ENCODE measurements around the gene PLA2G4A. TPM values are rescaled to one million over a fixed set of nuclear protein-coding genes. Genes with fewer than 3 reads are reported as not detected.

Gene PLA2G4A
- total and polyA plus RNA-seq, 2 experiments from 2014 or later: 1.1 to 3.8 TPM

- H3K27ac Mint-ChIP-seq: no peak overlapping the region
- H3K36me3 Mint-ChIP-seq (ENCODE audit: low read depth): peaks cover 13% of the 10 kb centered on the region
Measured at GRCh38 chr1:186925881-186926669, 97.3 kb downstream of the PLA2G4A start.

More at GRCh38 chr1:186925881-186926669, 97.3 kb downstream of the PLA2G4A start:
- H3K4me3 Mint-ChIP-seq: no peak overlapping the region
- H3K4me3 ChIP-seq: no peak overlapping the region
- DNase-seq (ENCODE audit: low spot score): no peak
- no peaks in the 10 kb centered on the region for H3K27me3 ChIP-seq (ENCODE audit: insufficient read depth)
- no peaks in the 10 kb centered on the region for H3F3A ChIP-seq (replicated peaks; ENCODE audit: low read depth)
- H3K27me3 Mint-ChIP-seq (ENCODE audit: insufficient read depth, low read depth, poor library complexity): no peaks in the 10 kb centered on the region
- no peak overlapping the region for H2AFZ ChIP-seq
- no peaks in the 10 kb centered on the region for H3K36me3 ChIP-seq (ENCODE audit: insufficient read depth)
- H3K79me2 ChIP-seq (replicated peaks; ENCODE audit: insufficient read depth): no peaks in the 10 kb centered on the region
- no peak overlapping the region for H3K4me2 ChIP-seq
- peaks cover 14% of the 10 kb centered on the region for H3K9me3 Mint-ChIP-seq
- H3K27ac ChIP-seq (ENCODE audit: low read depth): no peak overlapping the region
- no peaks in the 10 kb centered on the region for H4K20me1 ChIP-seq (replicated peaks; ENCODE audit: insufficient read depth)
- H3K4me1 ChIP-seq (ENCODE audit: insufficient read depth): no peaks in the 10 kb centered on the region
- H3K9me2 ChIP-seq (ENCODE audit: insufficient read depth): 0 out of 2 replicates have a peak, but pooled peaks cover 3% of the 10 kb centered on the region
- no peak for ATAC-seq
- peaks cover 7% of the 10 kb centered on the region for H3K4me1 Mint-ChIP-seq
- TF ChIP-seq ZNF331 (CRISPR knock-in tag; IDR thresholded peaks at IDR 0.05; ENCODE audit: low read depth): no peak
- TF ChIP-seq EZH2phosphoT487 (IDR thresholded peaks at IDR 0.05; ENCODE audit: unreplicated experiment): no peak
- no peak for TF ChIP-seq CREB1 (CRISPR knock-in tag; IDR thresholded peaks at IDR 0.05; ENCODE audit: low read depth)
- TF ChIP-seq, protein P1, sequence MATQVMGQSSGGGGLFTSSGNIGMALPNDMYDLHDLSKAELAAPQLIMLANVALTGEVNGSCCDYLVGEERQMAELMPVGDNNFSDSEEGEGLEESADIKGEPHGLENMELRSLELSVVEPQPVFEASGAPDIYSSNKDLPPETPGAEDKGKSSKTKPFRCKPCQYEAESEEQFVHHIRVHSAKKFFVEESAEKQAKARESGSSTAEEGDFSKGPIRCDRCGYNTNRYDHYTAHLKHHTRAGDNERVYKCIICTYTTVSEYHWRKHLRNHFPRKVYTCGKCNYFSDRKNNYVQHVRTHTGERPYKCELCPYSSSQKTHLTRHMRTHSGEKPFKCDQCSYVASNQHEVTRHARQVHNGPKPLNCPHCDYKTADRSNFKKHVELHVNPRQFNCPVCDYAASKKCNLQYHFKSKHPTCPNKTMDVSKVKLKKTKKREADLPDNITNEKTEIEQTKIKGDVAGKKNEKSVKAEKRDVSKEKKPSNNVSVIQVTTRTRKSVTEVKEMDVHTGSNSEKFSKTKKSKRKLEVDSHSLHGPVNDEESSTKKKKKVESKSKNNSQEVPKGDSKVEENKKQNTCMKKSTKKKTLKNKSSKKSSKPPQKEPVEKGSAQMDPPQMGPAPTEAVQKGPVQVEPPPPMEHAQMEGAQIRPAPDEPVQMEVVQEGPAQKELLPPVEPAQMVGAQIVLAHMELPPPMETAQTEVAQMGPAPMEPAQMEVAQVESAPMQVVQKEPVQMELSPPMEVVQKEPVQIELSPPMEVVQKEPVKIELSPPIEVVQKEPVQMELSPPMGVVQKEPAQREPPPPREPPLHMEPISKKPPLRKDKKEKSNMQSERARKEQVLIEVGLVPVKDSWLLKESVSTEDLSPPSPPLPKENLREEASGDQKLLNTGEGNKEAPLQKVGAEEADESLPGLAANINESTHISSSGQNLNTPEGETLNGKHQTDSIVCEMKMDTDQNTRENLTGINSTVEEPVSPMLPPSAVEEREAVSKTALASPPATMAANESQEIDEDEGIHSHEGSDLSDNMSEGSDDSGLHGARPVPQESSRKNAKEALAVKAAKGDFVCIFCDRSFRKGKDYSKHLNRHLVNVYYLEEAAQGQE (IDR thresholded peaks at IDR 0.05; ENCODE audit: unreplicated experiment): no peak
- TF ChIP-seq POLR2AphosphoS5 (IDR thresholded peaks at IDR 0.05; ENCODE audit: low read depth): no peak
- TF ChIP-seq EZH2 (IDR thresholded peaks at IDR 0.05; ENCODE audit: low read depth, unreplicated experiment): no peak
- TF ChIP-seq, protein P2, sequence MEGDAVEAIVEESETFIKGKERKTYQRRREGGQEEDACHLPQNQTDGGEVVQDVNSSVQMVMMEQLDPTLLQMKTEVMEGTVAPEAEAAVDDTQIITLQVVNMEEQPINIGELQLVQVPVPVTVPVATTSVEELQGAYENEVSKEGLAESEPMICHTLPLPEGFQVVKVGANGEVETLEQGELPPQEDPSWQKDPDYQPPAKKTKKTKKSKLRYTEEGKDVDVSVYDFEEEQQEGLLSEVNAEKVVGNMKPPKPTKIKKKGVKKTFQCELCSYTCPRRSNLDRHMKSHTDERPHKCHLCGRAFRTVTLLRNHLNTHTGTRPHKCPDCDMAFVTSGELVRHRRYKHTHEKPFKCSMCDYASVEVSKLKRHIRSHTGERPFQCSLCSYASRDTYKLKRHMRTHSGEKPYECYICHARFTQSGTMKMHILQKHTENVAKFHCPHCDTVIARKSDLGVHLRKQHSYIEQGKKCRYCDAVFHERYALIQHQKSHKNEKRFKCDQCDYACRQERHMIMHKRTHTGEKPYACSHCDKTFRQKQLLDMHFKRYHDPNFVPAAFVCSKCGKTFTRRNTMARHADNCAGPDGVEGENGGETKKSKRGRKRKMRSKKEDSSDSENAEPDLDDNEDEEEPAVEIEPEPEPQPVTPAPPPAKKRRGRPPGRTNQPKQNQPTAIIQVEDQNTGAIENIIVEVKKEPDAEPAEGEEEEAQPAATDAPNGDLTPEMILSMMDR (conservative IDR thresholded peaks at IDR 0.05; ENCODE audit: low read depth in 2 of 2): no peak
- TF ChIP-seq ZNF114 (CRISPR knock-in tag; IDR thresholded peaks at IDR 0.05): no peak
- no peak for TF ChIP-seq NANOG (IDR thresholded peaks at IDR 0.05; ENCODE audit: borderline replicate concordance)
- TF ChIP-seq, protein P3, sequence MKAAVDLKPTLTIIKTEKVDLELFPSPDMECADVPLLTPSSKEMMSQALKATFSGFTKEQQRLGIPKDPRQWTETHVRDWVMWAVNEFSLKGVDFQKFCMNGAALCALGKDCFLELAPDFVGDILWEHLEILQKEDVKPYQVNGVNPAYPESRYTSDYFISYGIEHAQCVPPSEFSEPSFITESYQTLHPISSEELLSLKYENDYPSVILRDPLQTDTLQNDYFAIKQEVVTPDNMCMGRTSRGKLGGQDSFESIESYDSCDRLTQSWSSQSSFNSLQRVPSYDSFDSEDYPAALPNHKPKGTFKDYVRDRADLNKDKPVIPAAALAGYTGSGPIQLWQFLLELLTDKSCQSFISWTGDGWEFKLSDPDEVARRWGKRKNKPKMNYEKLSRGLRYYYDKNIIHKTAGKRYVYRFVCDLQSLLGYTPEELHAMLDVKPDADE (IDR thresholded peaks at IDR 0.05): no peak
- no peak for TF ChIP-seq STAT1 (IDR thresholded peaks at IDR 0.05; ENCODE audit: unreplicated experiment)
- no peak for TF ChIP-seq JUNB (IDR thresholded peaks at IDR 0.05; ENCODE audit: unreplicated experiment)
- TF ChIP-seq, protein P4, sequence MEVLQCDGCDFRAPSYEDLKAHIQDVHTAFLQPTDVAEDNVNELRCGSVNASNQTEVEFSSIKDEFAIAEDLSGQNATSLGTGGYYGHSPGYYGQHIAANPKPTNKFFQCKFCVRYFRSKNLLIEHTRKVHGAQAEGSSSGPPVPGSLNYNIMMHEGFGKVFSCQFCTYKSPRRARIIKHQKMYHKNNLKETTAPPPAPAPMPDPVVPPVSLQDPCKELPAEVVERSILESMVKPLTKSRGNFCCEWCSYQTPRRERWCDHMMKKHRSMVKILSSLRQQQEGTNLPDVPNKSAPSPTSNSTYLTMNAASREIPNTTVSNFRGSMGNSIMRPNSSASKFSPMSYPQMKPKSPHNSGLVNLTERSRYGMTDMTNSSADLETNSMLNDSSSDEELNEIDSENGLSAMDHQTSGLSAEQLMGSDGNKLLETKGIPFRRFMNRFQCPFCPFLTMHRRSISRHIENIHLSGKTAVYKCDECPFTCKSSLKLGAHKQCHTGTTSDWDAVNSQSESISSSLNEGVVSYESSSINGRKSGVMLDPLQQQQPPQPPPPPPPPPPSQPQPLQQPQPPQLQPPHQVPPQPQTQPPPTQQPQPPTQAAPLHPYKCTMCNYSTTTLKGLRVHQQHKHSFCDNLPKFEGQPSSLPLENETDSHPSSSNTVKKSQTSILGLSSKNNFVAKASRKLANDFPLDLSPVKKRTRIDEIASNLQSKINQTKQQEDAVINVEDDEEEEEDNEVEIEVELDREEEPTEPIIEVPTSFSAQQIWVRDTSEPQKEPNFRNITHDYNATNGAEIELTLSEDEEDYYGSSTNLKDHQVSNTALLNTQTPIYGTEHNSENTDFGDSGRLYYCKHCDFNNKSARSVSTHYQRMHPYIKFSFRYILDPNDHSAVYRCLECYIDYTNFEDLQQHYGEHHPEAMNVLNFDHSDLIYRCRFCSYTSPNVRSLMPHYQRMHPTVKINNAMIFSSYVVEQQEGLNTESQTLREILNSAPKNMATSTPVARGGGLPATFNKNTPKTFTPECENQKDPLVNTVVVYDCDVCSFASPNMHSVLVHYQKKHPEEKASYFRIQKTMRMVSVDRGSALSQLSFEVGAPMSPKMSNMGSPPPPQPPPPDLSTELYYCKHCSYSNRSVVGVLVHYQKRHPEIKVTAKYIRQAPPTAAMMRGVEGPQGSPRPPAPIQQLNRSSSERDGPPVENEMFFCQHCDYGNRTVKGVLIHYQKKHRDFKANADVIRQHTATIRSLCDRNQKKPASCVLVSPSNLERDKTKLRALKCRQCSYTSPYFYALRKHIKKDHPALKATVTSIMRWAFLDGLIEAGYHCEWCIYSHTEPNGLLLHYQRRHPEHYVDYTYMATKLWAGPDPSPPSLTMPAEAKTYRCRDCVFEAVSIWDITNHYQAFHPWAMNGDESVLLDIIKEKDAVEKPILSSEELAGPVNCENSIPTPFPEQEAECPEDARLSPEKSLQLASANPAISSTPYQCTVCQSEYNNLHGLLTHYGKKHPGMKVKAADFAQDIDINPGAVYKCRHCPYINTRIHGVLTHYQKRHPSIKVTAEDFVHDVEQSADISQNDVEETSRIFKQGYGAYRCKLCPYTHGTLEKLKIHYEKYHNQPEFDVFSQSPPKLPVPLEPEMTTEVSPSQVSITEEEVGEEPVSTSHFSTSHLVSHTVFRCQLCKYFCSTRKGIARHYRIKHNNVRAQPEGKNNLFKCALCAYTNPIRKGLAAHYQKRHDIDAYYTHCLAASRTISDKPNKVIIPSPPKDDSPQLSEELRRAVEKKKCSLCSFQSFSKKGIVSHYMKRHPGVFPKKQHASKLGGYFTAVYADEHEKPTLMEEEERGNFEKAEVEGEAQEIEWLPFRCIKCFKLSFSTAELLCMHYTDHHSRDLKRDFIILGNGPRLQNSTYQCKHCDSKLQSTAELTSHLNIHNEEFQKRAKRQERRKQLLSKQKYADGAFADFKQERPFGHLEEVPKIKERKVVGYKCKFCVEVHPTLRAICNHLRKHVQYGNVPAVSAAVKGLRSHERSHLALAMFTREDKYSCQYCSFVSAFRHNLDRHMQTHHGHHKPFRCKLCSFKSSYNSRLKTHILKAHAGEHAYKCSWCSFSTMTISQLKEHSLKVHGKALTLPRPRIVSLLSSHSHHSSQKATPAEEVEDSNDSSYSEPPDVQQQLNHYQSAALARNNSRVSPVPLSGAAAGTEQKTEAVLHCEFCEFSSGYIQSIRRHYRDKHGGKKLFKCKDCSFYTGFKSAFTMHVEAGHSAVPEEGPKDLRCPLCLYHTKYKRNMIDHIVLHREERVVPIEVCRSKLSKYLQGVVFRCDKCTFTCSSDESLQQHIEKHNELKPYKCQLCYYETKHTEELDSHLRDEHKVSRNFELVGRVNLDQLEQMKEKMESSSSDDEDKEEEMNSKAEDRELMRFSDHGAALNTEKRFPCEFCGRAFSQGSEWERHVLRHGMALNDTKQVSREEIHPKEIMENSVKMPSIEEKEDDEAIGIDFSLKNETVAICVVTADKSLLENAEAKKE (CRISPR knock-in tag; IDR thresholded peaks at IDR 0.05): no peak
